K562 (cell line): ENCODE results near the gene SMCHD1. TPM values are rescaled to one million over a fixed set of nuclear protein-coding genes. Genes with fewer than 3 reads are reported as not detected.

Source experiments
- E2F3 ChIP-seq: fragments of 250-450 bp; sonication (Bioruptor Pico); IDR thresholded peaks from 2 replicates; pipeline ENCODE4 v1.4.0; 2020; ENCODE audit warnings: mild to moderate bottlenecking
- E2F4 ChIP-seq: sonication (generic); formaldehyde crosslinking; IDR thresholded peaks from 2 replicates; pipeline ENCODE4 v1.8.0; 2022; ENCODE audit warnings: mild to moderate bottlenecking, low read depth, missing genetic modification reagents
- HDGF ChIP-seq: fragments of 450-650 bp; IDR thresholded peaks from 2 replicates; pipeline ENCODE4 v1.6.1; 2016
- ILF3 ChIP-seq: fragments of 450-650 bp; IDR thresholded peaks from 2 replicates; pipeline ENCODE4 v1.6.1; 2018; ENCODE audit warnings: antibody characterized with exemption, mild to moderate bottlenecking, moderate library complexity, borderline replicate concordance
- LEF1 ChIP-seq: fragments of 450-650 bp; IDR thresholded peaks from 2 replicates; pipeline ENCODE4 v1.6.1; 2016; ENCODE audit warnings: mild to moderate bottlenecking
- MAZ ChIP-seq, 2 experiments: fragments of 450-650 bp in 1 of 2; sonication (generic) in 1 of 2; formaldehyde crosslinking; IDR thresholded peaks in 1 of 2; conservative IDR thresholded peaks in 1 of 2; 2 replicates each; pipeline versions ENCODE4 v1.4.0 to v1.5.0; 2020; ENCODE audit warnings: mild to moderate bottlenecking in 1 of 2, missing genetic modification reagents in 1 of 2
- NFIC ChIP-seq: fragments of 450-650 bp; IDR thresholded peaks from 2 replicates; pipeline ENCODE4 v1.6.1; 2017; ENCODE audit warnings: mild to moderate bottlenecking, inconsistent platforms
- PKNOX1 ChIP-seq: fragments of 450-650 bp; IDR thresholded peaks from 2 replicates; pipeline ENCODE4 v1.6.1; 2016
- POLR3A ChIP-seq: IDR thresholded peaks from 2 replicates; pipeline ENCODE4 v1.6.1; 2011; ENCODE audit warnings: borderline replicate concordance, mild to moderate bottlenecking, moderate library complexity; ENCODE audit not compliant: insufficient read length, insufficient read depth; ENCODE audit errors: extremely low read depth
- SAFB ChIP-seq: fragments of 200-400 bp; formaldehyde crosslinking; IDR thresholded peaks from 2 replicates; pipeline ENCODE4 v1.6.1; 2017; ENCODE audit warnings: low read depth, low read length, borderline replicate concordance
- THRA ChIP-seq: fragments of 450-650 bp; IDR thresholded peaks from 2 replicates; pipeline ENCODE4 v1.6.1; 2017; ENCODE audit warnings: mild to moderate bottlenecking, moderate library complexity
- USF2 ChIP-seq: sonication (generic); formaldehyde crosslinking; IDR thresholded peaks from 2 replicates; pipeline ENCODE4 v1.5.0; 2020; ENCODE audit warnings: missing genetic modification reagents
- ZBTB9 ChIP-seq: fragments of 450-650 bp; formaldehyde crosslinking; IDR thresholded peaks from 2 replicates; pipeline ENCODE4 v1.4.0; 2020; ENCODE audit warnings: mild to moderate bottlenecking, moderate library complexity
- ZEB2 ChIP-seq: fragments of 450-650 bp; IDR thresholded peaks from 2 replicates; pipeline ENCODE4 v1.6.1; 2016
- ZFP1 ChIP-seq: fragments of 450-650 bp; formaldehyde crosslinking; IDR thresholded peaks from 2 replicates; pipeline ENCODE4 v1.4.0; 2020; ENCODE audit warnings: mild to moderate bottlenecking, mixed read lengths
- ZNF165 ChIP-seq: fragments of 250-450 bp; sonication (Bioruptor Pico); IDR thresholded peaks from 2 replicates; pipeline ENCODE4 v1.4.0; 2020; ENCODE audit warnings: borderline replicate concordance
- ZNF449 ChIP-seq: fragments of 250-450 bp; sonication (Bioruptor Pico); IDR thresholded peaks from 2 replicates; pipeline ENCODE4 v1.8.0; 2022; ENCODE audit warnings: moderate library complexity, mild to moderate bottlenecking, inconsistent platforms
- polyA plus RNA-seq, 8 experiments: library from polyadenylated mRNA; depleted of rRNA in 4 of 8; stranded (reverse) in 5 of 8; unstranded in 3 of 8; fragments of >200 nt; fragmentation: Nextera tagmentation in 2 of 8; fragmentation: Illumina TruSeq in 1 of 8; extraction: Ambion mirVana in 2 of 8; extraction: Trizol in 1 of 8; gene quantifications; 2 replicates each; pipeline versions ENCODE4 v1.2.1 to v1.2.3, GENCODE V29; 2011 to 2014; ENCODE audit warnings: inconsistent platforms in 1 of 8, missing spikeins in 1 of 8
- total RNA-seq, 7 experiments: library from RNA; depleted of rRNA in 6 of 7; stranded (reverse); fragments of >200 nt in 6 of 7; fragmentation: Illumina TruSeq in 2 of 7; extraction: Trizol in 2 of 7; gene quantifications; 2 replicates each; pipeline versions ENCODE4 v1.2.1 to v1.2.3, GENCODE V29; 2011 to 2021; ENCODE audit warnings: low replicate concordance in 1 of 7

The SMCHD1 gene
- total and polyA plus RNA-seq, 9 of the 15 experiments (the other 6 are each of a cell fraction or from before 2014, with no cell fraction given), result 6.3 to 144 (median 72.7) TPM

- TF ChIP-seq ZNF165 (no peak), E2F4 (peak; percentile 70), ZEB2 (peak; percentile 37; the same call in 1 of the 2 replicates), HDGF (no peak), ILF3 (no peak), LEF1 (no peak; the same call in 1 of the 2 replicates), ZBTB9 (CRISPR knock-in tag) (0 out of 2 replicates have a peak, but pooled peaks have one; percentile 14), NFIC (no peak), SAFB (peak; percentile 71), ZFP1 (CRISPR knock-in tag) (no peak), ZNF449 (CRISPR knock-in tag) (no peak), POLR3A (no peak), PKNOX1 (no peak), E2F3 (CRISPR knock-in tag) (no peak; the same call in 1 of the 2 replicates), THRA (no peak), MAZ (CRISPR knock-in tag; conservative IDR thresholded peaks at IDR 0.05 in 1 of 2, IDR thresholded peaks at IDR 0.05 in 1 of 2) (no peak), USF2 (0 out of 2 replicates have a peak, but pooled peaks have one; percentile 4)
These were observed 883 bp downstream of the SMCHD1 start (continued) for GRCh38 chr18:2656237-2656980.
